Vagina (tissue), 2 donors: ENCODE data around the gene GRIN2A. TPM values are rescaled to one million over a fixed set of nuclear protein-coding genes. Genes with fewer than 3 reads are reported as not detected.

ENCODE experiments used
- DNase-seq, 2 donors: peaks; one replicate each; pipeline ENCODE4 v3.0.0-alpha.2; 2017; ENCODE audit errors: extremely low spot score in 2 of 2
- H3K27ac ChIP-seq: fragments of 200-600 bp; sonication (generic); one replicate; pipeline ENCODE4 v1.5.1; 2019
- H3K27me3 ChIP-seq: fragments of 200-600 bp; sonication (generic); one replicate; pipeline ENCODE4 v1.5.1; 2019
- H3K36me3 ChIP-seq, 2 donors: fragments of 200-600 bp; sonication (generic); one replicate each; pipeline ENCODE4 v1.5.1; 2017 to 2019
- H3K4me1 ChIP-seq: fragments of 200-600 bp; sonication (generic); one replicate; pipeline ENCODE4 v1.5.1; 2019
- H3K4me3 ChIP-seq, 2 donors: fragments of 200-600 bp; sonication (generic); 1 replicate in 1 of 2; 2 replicates in 1 of 2; pipeline ENCODE4 v1.5.1; 2016 to 2019
- H3K9me3 ChIP-seq: fragments of 200-600 bp; sonication (generic); one replicate; pipeline ENCODE4 v1.5.1; 2019
- POLR2A ChIP-seq, 2 donors: fragments of 450-650 bp; IDR thresholded peaks; one replicate each; pipeline ENCODE4 v1.6.1; 2017; ENCODE audit warnings: antibody characterized with exemption in 2 of 2, mild to moderate bottlenecking in 2 of 2, moderate library complexity in 2 of 2
- POLR2AphosphoS5 ChIP-seq, 2 donors: sonication (generic); formaldehyde crosslinking; IDR thresholded peaks; one replicate each; pipeline ENCODE4 v1.9.0; 2017; ENCODE audit warnings: antibody characterized with exemption in 2 of 2, mild to moderate bottlenecking in 2 of 2, low read depth in 1 of 2; ENCODE audit not compliant: insufficient read depth in 1 of 2
- intact Hi-C: fragments of 100-400 bp; cut with DNase I; formaldehyde crosslinking; loops from one replicate; pipeline ENCODE4 v1.15.1; 2023
- total RNA-seq: library from RNA; depleted of rRNA; stranded (reverse); fragments of >200 nt; gene quantifications from one replicate; pipeline ENCODE4 v1.2.3, GENCODE V29; 2016
- TF ChIP-seq, protein P1 (sequence below), 3 experiments: fragments of 450-650 bp in 2 of 3; fragments of 200-600 bp in 1 of 3; sonication (generic) in 1 of 3; IDR thresholded peaks; one replicate each; pipeline ENCODE4 v1.5.1; 2017 to 2019; ENCODE audit warnings: antibody characterized with exemption in 3 of 3, mild to moderate bottlenecking in 2 of 3, moderate library complexity in 2 of 3

The GRIN2A gene
- total RNA-seq, 1 donor from 2014 or later = 1.5 TPM

DNA sequence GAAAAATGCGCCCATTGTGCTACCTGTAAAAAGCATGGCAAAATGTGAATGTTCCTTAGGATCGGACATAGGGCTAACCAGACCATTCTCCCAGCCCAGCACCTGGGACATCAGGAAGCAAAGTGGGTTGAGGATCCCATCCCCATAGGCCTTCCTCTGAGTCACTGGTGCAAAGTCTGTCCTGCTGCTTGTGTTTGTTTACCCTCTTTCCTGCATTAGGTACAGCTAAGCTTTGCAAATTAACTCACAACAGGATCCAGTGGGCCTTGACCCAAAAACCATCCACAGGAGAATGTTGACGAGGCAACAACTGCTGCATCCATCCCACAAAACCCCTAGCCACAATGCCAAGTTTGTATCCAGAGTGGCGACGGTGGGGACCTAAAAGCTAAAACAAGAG is 106.2 kb downstream of the GRIN2A start:
- H3K27ac ChIP-seq = no peak overlapping the region
- H3K9me3 ChIP-seq = no peaks in the 10 kb centered on the region
- H3K36me3 ChIP-seq = no peaks in the 10 kb centered on the region
- intact Hi-C loops = no loop called here
- TF ChIP-seq, protein P1, sequence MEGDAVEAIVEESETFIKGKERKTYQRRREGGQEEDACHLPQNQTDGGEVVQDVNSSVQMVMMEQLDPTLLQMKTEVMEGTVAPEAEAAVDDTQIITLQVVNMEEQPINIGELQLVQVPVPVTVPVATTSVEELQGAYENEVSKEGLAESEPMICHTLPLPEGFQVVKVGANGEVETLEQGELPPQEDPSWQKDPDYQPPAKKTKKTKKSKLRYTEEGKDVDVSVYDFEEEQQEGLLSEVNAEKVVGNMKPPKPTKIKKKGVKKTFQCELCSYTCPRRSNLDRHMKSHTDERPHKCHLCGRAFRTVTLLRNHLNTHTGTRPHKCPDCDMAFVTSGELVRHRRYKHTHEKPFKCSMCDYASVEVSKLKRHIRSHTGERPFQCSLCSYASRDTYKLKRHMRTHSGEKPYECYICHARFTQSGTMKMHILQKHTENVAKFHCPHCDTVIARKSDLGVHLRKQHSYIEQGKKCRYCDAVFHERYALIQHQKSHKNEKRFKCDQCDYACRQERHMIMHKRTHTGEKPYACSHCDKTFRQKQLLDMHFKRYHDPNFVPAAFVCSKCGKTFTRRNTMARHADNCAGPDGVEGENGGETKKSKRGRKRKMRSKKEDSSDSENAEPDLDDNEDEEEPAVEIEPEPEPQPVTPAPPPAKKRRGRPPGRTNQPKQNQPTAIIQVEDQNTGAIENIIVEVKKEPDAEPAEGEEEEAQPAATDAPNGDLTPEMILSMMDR (IDR thresholded peaks at IDR 0.05) = no peak
- TF ChIP-seq POLR2A (IDR thresholded peaks at IDR 0.05) (no peak), POLR2AphosphoS5 (IDR thresholded peaks at IDR 0.05; ENCODE audit: insufficient read depth in 1 of 2, low read depth in 1 of 2) (no peak)
- H3K4me1 ChIP-seq = peaks cover 15% of the 10 kb centered on the region
- no peak for DNase-seq
- no peak overlapping the region for H3K4me3 ChIP-seq
- no peaks in the 10 kb centered on the region for H3K27me3 ChIP-seq

DNA sequence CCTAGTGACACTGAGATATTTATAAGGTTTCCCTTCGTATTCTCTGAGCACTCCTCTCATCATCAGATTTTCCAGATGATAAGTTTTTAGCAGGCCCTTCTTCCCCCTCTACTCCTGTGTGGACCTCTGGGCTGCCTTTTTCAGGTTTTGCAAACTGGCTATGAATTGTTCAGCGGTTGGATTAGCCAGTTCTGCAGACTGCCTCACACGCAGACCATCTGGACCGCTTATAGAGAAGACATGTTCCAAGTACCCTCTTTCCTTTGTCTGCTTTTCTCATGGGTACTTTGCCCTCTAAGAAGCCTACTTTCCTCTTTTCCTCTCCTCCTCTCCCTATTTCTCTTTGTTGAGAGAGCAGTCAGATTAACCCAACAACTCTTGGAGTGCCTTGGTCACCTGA is 111.6 kb downstream of the GRIN2A start:
- no peak overlapping the region for H3K4me3 ChIP-seq
- no peaks in the 10 kb centered on the region for H3K4me1 ChIP-seq
- no peak overlapping the region for H3K27ac ChIP-seq
- H3K36me3 ChIP-seq = no peaks in the 10 kb centered on the region
- intact Hi-C loops = no loop called here
- TF ChIP-seq, protein P1 (IDR thresholded peaks at IDR 0.05) = no peak
- TF ChIP-seq POLR2AphosphoS5 (IDR thresholded peaks at IDR 0.05; ENCODE audit: insufficient read depth in 1 of 2, low read depth in 1 of 2) (no peak), POLR2A (IDR thresholded peaks at IDR 0.05) (no peak)
- no peaks in the 10 kb centered on the region for H3K9me3 ChIP-seq
- H3K27me3 ChIP-seq = no peaks in the 10 kb centered on the region
- DNase-seq = no peak

DNA sequence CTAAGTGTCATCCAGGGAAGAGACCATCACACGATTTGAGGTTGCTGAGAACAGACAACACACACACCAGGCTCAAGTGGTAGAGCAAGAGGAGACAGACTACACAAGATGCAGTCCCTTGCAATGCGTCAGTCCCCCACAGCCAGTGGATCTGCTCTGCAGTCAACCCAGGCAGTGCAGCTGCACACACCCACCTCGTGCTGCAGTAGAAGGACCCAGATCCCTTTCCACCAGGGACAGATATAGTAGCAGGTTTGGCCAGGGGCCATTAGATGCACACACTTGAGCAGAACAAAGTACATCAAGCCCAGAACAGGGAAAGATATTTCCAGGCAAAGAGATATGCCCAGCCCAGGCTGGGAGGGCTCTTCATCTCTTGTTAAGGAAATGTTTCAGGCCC is 112.9 kb downstream of the GRIN2A start:
- Histone ChIP-seq H3K9me3 (no peaks in the 10 kb centered on the region), H3K4me3 (no peak overlapping the region), H3K4me1 (no peaks in the 10 kb centered on the region), H3K27ac (no peak overlapping the region), H3K36me3 (no peaks in the 10 kb centered on the region), H3K27me3 (no peaks in the 10 kb centered on the region)
- intact Hi-C loops = no loop called here
- TF ChIP-seq POLR2A (IDR thresholded peaks at IDR 0.05) = no peak
- TF ChIP-seq POLR2AphosphoS5 (IDR thresholded peaks at IDR 0.05; ENCODE audit: insufficient read depth in 1 of 2, low read depth in 1 of 2) = no peak
- TF ChIP-seq, protein P1 (IDR thresholded peaks at IDR 0.05) = no peak
- DNase-seq = no peak

DNA sequence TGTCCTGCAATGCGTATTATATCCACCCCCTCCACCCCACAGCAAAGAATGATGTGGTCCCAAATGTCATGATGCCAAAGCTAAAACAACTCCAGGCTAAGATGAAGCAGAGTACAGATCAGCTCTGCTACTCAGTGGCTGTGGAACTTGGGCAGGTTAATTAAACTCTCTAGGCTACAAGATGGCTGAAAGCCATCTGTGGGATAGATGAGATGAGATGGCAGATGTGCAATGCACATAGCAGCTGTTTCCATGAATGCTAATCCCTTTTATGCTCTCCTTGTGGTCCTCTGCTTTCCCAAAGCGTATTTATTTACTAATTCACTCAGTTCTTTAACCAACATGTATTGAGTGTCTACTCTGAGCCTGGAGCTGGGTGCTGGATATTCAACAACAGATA is 114.4 kb downstream of the GRIN2A start:
- Histone ChIP-seq H3K4me3 (no peak overlapping the region), H3K9me3 (no peaks in the 10 kb centered on the region), H3K36me3 (no peaks in the 10 kb centered on the region), H3K4me1 (no peaks in the 10 kb centered on the region), H3K27me3 (no peaks in the 10 kb centered on the region), H3K27ac (no peak overlapping the region)
- intact Hi-C loops = no loop called here
- no peak for DNase-seq
- TF ChIP-seq POLR2A (IDR thresholded peaks at IDR 0.05) (no peak), POLR2AphosphoS5 (IDR thresholded peaks at IDR 0.05; ENCODE audit: insufficient read depth in 1 of 2, low read depth in 1 of 2) (no peak)
- TF ChIP-seq, protein P1 (IDR thresholded peaks at IDR 0.05) = no peak

DNA sequence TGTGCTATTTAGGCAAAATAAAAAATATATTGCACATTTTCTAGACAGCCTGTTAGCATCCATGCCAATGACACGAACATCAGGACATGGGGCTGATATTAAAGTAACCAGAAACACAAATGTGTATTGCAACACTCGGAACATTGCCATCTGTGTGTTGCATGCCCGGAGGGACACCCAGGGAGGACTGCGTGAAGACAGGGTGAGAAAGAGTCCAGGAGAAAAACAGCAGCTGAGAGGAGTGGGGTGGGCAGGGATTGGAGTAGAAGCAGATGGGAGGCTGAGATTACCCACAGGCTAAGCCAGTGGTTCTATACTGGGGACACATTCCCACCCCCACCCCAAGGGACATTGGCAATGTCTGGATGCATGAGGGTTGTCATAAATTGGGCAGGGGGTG is 114.8 kb downstream of the GRIN2A start:
- Histone ChIP-seq H3K36me3 (no peaks in the 10 kb centered on the region), H3K27me3 (no peaks in the 10 kb centered on the region), H3K27ac (no peak overlapping the region), H3K4me1 (no peaks in the 10 kb centered on the region), H3K4me3 (no peak overlapping the region), H3K9me3 (no peaks in the 10 kb centered on the region)
- TF ChIP-seq, protein P1 (IDR thresholded peaks at IDR 0.05) = no peak
- no peak for TF ChIP-seq POLR2A (IDR thresholded peaks at IDR 0.05)
- no peak for TF ChIP-seq POLR2AphosphoS5 (IDR thresholded peaks at IDR 0.05; ENCODE audit: insufficient read depth in 1 of 2, low read depth in 1 of 2)
- intact Hi-C loops = no loop called here
- no peak for DNase-seq
